GM19239 (cell line): Measurements from ENCODE around the gene DSE.

Experiments
- DNase-seq: peaks from one replicate; pipeline ENCODE4 v3.0.0; 2011; ENCODE audit warnings: low spot score; ENCODE audit not compliant: insufficient read length
- FAIRE-seq: peaks from 2 replicates; lab custom pipeline; 2011; peaks lifted over from hg19 to GRCh38; lab: Jason Lieb, UNC

The DSE gene

DNA sequence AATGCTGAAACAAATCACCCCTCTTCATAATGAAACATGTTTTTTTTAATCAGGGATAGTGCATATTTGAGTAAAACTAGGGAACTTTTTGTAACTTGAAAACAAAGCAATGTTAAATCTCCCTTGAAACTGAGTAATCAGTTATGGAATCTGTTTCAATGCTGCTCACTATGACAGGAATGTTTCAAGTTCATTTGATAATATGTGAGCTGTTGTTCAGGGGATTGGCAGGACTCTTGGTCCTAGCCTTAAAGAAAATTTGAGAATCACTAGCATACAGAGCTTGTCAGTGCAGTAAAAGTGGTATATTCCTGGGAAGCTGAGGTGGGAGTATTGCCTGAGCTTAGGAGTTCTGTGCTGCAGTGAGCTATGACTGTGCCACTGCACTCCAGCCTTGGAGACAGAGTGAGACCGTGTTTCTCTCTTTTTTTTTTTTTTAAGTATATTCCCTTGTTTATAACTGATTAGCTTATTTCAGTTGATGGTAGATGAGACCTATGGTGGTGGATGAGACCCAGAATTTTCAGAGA lies 68.8 kb downstream of the DSE start:
- FAIRE-seq (no peak), DNase-seq (no peak)

- FAIRE-seq (no peak), DNase-seq (no peak)
Measured at GRCh38 chr6:116443105-116443504, 72.4 kb downstream of the DSE start.

- no peak for DNase-seq
- FAIRE-seq = no peak
Measured at GRCh38 chr6:116444092-116444491, 73.3 kb downstream of the DSE start.

DNA sequence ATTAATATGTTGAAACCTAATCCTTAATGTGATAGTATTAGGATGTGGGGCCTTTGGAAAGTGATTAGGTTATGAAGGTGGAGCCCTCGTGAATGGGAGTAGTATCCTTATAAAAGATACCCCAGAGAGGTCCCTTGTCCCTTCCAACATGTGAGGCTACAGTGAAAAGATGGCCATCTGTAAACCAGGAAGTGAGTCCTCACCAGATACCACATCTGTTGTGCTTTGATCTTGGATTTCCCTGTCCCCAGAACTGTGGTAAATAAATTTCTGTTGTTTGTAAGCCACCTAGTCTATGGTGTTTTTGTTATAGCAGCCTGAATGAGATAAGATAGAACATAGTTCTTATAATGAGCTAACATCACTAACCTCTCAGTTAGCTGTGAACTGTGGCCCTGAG lies 73.8 kb downstream of the DSE start:
- FAIRE-seq (peak; percentile 68), DNase-seq (no peak)

GRCh38 chr6:116445102-116445501 lies 74.4 kb downstream of the DSE start:
- peak; percentile 55 for FAIRE-seq
- no peak for DNase-seq

GRCh38 chr6:116446399-116446798 lies 75.7 kb downstream of the DSE start:
- FAIRE-seq = peak; percentile 18
- DNase-seq = no peak

- DNase-seq (no peak), FAIRE-seq (no peak)
Measured at GRCh38 chr6:116447052-116447451, 76.3 kb downstream of the DSE start.

DNA sequence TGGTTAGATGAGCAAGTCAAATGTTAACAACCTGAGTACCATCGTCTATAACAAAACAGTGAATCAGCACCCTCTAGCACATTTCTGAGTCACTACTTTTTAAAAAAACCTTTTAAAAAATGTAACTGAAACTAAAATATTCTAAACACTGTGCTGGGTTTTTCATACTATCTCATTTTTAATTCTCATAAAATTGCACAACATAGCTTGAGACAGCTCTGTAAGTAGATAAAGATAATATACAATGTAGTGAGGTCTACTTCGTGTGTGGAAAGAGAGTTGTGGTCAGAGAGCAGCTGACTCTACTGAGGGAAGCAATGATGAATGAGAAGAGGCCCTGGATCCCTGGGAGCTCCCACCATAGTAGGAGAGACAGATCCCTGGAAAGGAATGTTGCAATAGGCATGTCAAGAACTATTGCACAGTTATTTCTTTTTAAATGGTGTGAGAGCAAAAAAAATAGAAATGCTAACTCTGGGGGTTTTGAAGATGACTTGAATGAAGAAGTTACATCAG lies 76.8 kb downstream of the DSE start:
- FAIRE-seq (no peak), DNase-seq (no peak)

DNA sequence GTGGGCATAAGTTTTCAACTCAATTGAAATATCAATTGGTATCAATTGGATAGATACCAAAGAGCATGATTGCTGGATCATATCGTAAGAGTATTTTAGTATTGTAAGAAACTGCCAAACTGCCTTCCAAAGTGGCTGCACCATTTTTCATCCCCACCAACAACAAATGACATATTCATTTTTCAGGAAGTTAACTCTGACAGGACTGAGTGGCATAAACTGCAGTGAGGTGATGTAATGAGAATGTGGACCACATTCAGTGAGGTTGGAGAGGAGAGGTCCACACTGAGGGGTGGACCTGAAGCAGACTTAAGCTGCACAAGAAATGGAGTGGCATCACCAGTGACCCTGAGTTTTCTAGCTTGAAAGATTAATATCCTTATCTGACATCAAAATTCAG lies 78.8 kb downstream of the DSE start:
- no peak for FAIRE-seq
- DNase-seq = no peak

DNA sequence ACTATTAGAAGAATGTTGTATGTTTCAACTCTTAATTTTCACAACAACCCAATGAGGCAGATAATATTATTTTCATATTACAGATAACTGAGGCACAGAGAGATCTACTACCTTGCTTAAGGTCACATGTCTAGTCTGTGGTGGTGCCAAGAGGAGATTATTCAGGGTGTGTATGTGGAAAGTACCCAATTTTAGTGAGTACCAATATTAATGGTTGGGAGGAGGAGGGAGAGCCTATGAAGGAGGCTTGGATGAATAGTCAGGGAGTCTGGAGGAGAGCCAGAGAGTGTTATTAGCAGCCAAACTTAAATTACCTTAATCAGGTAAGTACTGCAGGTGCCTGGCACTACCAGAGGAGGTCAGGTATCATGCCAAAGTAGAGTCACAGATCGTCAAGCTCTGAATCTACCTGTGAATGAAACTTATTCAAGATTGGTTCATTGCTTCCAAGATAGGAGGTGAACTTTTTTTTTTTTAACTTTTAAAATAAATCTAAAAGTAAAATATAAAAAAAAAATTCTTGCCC lies 79.5 kb downstream of the DSE start:
- FAIRE-seq (peak; percentile 31), DNase-seq (no peak)

GRCh38 chr6:116450769-116451740 lies 80.3 kb downstream of the DSE start:
- peak; percentile 93 for FAIRE-seq
- peak; percentile 40 for DNase-seq

DNA sequence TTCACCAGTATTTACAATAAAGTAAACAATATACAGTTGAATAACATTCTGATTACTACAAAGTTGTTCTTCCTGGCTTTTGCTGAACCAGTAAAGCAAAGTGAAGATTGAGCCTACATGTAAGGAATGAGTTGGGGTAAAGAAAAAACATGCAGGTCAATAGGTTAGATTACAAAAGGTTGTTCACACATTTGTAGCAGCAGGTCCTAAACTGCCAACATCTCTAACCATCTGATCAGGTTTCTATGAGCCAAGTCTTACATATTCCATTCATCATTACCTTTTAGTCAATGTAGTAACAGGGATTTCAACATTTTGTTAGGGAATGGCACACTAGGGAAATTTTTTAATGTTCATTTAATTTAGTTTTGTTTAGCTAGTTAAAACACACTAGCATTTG lies 81.2 kb downstream of the DSE start:
- DNase-seq (no peak), FAIRE-seq (no peak)

DNA sequence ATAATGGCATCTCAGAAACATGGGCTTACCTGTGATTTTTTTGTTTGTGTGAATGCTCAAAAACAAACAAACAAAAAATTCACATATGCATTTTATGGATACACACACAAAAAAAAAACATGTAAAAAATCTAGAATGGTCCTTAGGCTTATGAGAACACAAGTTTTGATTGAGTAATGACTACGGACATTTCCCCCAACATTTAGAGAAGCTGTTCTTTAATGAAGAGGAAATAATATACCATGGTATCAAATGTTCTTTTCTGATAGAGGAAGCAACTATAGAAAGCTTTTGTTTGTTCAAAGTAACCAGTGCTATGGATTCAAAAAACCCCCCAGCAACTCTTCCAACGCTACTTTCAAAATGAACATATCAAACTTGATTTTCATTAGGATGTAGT lies 81.8 kb downstream of the DSE start:
- DNase-seq (no peak), FAIRE-seq (no peak)

DNA sequence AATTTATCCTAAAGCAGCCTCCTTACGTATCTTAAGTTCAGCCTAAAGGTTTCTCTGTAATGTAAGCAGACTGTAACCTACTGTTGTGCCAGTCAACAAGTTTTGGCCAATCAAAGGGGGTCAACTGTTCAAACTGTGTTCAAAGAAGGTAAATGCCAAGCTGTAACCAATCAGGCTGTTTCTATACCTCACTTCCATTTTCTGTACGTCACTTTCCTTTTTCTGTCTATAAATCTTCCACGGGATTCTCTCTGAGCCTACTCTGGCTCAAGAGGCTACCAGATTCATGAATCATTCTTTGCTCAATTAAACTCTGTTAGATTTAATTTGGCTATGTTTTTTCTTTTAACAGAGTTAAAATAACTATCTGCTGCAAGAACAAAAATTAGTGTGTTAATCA lies 85.4 kb downstream of the DSE start:
- DNase-seq = no peak
- no peak for FAIRE-seq

DNA sequence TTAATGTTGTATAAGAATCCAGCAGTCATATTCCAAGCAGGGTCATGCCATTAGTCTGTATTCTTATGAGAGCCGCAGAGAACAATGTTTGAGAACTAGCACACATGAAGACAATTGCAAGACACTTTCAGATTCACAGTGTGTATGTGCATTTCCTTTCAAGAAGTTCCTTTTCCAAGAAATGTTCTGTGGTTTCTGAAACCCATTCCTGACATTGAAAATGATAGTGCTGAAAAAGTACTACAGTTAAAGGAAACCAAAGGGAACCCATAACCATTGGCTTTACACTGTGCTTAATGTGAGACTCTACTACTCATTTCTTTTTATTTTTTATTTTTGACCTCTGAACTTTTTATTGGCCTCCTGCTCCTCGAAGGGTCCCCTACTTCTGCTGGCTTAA lies 86.2 kb downstream of the DSE start:
- DNase-seq = no peak
- no peak for FAIRE-seq

GRCh38 chr6:116458264-116458663 lies 87.5 kb downstream of the DSE start:
- no peak for FAIRE-seq
- no peak for DNase-seq

DNA sequence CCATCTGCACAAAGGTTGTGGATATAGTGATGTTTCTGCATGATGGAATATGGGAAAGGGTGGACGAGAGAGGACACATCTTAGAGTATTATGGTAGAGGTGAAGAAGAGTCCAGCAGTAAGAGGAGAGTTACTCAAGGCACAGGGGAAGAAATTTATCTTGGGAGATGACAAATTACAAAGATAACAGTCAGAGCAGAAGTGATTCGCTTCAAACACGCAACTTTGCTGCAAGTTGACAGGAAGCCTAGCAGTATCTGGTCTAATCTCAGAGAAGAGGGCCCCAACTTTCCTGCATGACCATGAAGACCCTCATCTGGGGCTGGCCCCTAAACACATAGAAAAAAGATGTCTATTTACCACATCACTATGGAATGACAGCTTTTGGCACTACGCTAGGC lies 89.2 kb downstream of the DSE start:
- DNase-seq = no peak
- FAIRE-seq = no peak

GRCh38 chr6:116461331-116461931 lies 90.7 kb downstream of the DSE start, which contains the start of gene CALHM6:
TSS of gene CALHM6 (plus strand) at chr6:116461375. CDS start at chr6:116461930, 555 bp downstream.
- no peak for FAIRE-seq

DNA sequence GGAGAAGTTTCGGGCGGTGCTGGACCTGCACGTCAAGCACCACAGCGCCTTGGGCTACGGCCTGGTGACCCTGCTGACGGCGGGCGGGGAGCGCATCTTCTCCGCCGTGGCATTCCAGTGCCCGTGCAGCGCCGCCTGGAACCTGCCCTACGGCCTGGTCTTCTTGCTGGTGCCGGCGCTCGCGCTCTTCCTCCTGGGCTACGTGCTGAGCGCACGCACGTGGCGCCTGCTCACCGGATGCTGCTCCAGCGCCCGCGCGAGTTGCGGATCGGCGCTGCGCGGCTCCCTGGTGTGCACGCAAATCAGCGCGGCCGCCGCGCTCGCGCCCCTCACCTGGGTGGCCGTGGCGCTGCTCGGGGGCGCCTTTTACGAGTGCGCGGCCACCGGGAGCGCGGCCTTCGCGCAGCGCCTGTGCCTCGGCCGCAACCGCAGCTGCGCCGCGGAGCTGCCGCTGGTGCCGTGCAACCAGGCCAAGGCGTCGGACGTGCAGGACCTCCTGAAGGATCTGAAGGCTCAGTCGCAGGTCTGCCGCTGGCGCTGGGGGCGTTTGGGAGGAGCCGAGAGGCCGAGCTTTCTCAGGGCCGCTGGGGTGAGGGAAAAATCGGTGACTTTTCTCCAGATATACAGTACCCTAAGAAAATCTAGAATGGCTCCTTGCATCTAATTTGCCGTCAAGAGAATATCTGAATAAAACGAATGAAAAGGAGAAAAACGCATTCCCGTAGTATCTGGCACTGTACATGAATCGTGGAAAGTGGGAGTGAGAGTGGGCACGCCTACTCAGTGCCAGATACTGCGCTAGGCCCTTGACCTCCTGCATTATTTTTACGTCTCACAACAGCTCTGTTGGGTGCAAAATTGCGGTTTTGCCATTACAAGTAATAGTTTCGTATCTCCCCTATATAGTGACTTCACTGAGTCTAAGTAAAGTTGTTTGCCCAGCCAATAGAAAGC lies 91.5 kb downstream of the DSE start:
- FAIRE-seq = peak; percentile 83
- peak; percentile 41 for DNase-seq

More at GRCh38 chr6:116461331-116461931, 90.7 kb downstream of the DSE start, which contains the start of gene CALHM6:
- no peak for DNase-seq

DNA sequence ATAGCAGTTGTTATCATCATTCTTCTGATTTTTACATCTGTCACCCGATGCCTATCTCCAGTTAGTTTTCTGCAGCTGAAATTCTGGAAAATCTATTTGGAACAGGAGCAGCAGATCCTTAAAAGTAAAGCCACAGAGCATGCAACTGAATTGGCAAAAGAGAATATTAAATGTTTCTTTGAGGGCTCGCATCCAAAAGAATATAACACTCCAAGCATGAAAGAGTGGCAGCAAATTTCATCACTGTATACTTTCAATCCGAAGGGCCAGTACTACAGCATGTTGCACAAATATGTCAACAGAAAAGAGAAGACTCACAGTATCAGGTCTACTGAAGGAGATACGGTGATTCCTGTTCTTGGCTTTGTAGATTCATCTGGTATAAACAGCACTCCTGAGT lies 92.6 kb downstream of the DSE start:
- DNase-seq (no peak), FAIRE-seq (no peak)
